ENCODE measurements around the gene ATG4D. TPM values are rescaled to one million over a fixed set of nuclear protein-coding genes. Genes with fewer than 3 reads are reported as not detected.
A peak's percentile ranks its signal among the peaks of the same experiment; 100 is the strongest.

The ATG4D gene
- total and polyA plus RNA-seq, 5 donors: 45.1 to 54.0 (median 48.4) TPM

DNA sequence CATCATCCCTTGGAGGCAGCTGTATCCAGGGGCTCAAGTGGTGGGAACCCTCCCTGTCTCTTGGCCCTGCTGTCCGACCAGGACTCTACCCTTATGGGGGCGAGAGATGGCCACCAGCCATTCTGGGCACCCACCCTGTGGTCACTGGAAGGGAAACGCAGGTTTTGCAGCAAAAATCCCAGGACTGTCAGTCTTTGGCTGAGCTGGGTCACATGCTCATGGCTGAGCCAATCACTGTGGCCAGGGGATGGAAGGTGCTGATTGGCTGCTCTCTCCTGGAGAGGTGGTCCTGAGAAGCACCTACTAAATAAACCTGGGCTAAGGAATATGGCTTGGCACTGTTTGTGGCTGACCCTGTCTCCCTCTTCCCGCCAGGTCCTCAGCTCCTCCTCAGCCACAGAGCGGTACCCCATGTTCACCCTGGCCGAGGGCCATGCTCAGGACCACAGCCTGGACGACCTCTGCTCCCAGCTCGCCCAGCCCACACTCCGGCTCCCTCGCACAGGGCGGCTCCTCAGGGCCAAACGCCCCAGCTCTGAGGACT, 8.9 kb downstream of the ATG4D start:
- intact Hi-C loops (cut with DNase I): no loop called here
- Histone ChIP-seq H3K27me3 (ENCODE audit: control insufficient read depth, insufficient read depth) (no peaks in the 10 kb centered on the region), H3K4me1 (ENCODE audit: control insufficient read depth, insufficient read depth, low read length) (no peaks in the 10 kb centered on the region), H3K9me3 (ENCODE audit: control insufficient read depth, low read length) (no peaks in the 10 kb centered on the region), H3K4me3 (ENCODE audit: low read length) (no peak overlapping the region), H3K27ac (ENCODE audit: low read length) (no peak overlapping the region)
- WGBS: 80% methylated on average over 12 of the region's 12 CpGs
- ATAC-seq (peak; percentile 13 to 28), DNase-seq (no peak)

DNA sequence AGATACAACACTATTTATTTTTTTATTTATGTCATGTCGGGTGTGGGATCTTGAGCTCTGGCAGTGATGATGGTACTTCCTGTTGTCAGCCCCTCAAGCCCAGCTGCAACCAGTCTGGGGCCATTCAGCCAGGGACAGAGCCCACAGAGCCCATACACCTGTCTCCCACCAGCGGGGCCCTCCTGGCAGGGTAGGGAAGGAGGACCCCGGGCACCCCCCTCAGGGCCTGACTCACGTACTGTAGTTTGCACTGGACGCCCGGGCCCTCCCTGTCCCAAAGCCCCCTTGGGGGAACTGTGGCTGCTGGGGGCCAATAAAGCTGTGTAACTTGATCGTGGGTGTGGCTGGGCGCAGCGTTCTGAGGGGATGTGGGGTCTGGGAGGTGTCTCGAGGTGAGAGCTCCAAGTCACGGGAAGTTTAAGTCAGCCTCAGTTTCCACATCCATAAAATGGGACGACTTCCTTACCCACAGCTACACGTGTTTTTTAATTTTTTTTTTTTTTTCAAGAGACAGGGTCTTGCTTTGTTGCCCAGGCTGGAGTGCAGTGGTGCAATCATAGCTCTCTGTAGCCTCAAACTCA, 9.5 kb downstream of the ATG4D start:
- Histone ChIP-seq H3K4me3 (ENCODE audit: low read length) (no peak overlapping the region), H3K27me3 (ENCODE audit: control insufficient read depth, insufficient read depth) (no peaks in the 10 kb centered on the region), H3K27ac (ENCODE audit: low read length) (no peak overlapping the region), H3K9me3 (ENCODE audit: control insufficient read depth, low read length) (no peaks in the 10 kb centered on the region), H3K4me1 (ENCODE audit: control insufficient read depth, insufficient read depth, low read length) (no peaks in the 10 kb centered on the region)
- WGBS: 80% methylated on average over 13 of the region's 13 CpGs
- peak in 1 of 2 donors; percentile 22 for ATAC-seq
- intact Hi-C loops (cut with DNase I): no loop called here
- DNase-seq: peak in 1 of 3 donors; percentile 57

DNA sequence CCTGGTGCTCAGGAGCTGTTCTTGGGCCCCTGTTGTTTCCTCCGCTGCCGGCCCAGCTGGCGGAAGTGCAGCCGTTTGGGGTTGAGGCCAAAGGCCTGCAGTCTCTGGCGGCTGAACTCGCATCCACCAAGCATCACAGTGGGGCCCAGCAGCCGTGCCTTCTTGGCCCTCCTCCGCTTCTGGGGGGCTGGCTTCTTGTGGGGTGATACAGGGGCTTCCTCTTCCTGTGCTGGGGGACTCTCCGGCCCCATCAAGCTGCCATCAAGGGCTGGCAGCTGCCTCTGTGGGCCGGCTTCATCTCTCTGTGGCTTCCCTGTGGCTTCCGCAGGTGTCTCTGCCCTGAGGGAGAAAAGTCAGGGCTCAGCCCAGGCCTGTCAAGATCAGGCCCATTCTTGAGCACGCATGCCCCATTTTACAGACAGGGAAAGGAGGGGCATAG, 10.3 kb downstream of the ATG4D start:
- Histone ChIP-seq H3K27me3 (ENCODE audit: control insufficient read depth, insufficient read depth) (no peaks in the 10 kb centered on the region), H3K27ac (ENCODE audit: low read length) (no peak overlapping the region), H3K4me3 (ENCODE audit: low read length) (no peak overlapping the region), H3K9me3 (ENCODE audit: control insufficient read depth, low read length) (no peaks in the 10 kb centered on the region), H3K4me1 (ENCODE audit: control insufficient read depth, insufficient read depth, low read length) (no peaks in the 10 kb centered on the region)
- WGBS: 61% methylated on average over 12 of the region's 12 CpGs
- ATAC-seq (no peak), DNase-seq (peak in 1 of 3 donors; percentile 65)
- intact Hi-C loops (cut with DNase I): no loop called here

DNA sequence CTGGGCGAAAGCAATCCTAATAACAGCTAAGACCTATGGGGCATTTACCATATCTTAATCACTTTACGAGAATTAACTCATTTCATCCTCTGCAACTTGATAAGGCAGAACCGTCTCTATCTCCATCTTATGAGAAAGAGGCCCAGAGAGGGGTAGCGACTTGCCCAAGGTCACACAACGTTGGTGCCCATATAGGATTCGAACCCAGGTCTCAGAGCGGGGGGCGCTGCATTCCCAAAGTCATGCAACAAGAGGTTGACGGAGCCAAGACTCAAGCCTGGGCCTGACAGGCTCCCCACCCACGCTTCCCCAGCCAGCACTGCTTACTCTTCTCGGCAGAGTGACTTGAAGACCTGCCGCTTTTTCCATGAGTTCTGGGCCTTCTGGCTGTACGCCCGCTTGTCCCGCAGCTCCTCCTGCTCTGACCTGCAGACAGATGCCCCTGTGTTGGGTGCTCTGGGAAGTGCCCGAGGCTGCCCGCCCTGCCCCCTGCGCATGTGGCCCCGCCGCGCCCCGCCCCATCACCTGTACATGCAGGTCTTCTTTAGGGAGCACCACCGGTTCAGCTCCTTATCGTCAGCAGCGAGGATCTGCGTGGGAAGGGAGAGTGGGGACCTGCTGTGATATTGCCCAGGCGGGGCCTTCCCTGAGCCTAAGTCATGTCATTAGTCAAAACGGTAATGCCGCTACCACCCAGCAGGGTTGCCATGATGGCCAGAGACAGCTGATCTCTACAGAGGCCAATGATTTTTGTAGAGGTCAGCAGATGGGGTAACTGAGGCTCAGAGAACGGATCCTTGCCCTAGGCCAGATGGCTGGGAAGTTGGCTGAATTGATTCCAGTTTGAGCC, 11.3 kb downstream of the ATG4D start:
- intact Hi-C loops (cut with DNase I): no loop called here
- Histone ChIP-seq H3K9me3 (ENCODE audit: control insufficient read depth, low read length) (no peaks in the 10 kb centered on the region), H3K4me1 (ENCODE audit: control insufficient read depth, insufficient read depth, low read length) (no peaks in the 10 kb centered on the region), H3K27ac (ENCODE audit: low read length) (no peak overlapping the region), H3K4me3 (ENCODE audit: low read length) (no peak overlapping the region), H3K27me3 (ENCODE audit: control insufficient read depth, insufficient read depth) (no peaks in the 10 kb centered on the region)
- WGBS: 86% methylated on average over 30 of the region's 30 CpGs
- ATAC-seq (no peak), DNase-seq (peak in 1 of 3 donors; percentile 42)

DNA sequence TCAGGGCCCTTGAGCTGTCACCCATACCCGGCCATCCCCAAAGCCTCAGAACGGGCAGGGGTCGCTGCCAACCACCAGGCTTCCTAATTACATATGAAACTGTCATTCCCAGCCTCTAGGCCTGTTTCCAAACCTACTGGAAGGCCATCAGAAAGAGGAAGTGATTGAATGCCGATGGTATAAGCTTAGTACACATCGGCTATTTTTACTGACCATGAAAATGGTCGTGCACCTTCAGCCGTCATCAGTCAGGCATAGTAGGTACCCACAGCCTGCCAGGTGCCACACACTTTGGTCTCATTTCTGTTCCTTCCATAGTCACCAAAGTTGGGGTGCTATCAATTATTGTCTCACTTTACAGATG, 11.9 kb downstream of the ATG4D start:
- intact Hi-C loops (cut with DNase I): no loop called here
- Histone ChIP-seq H3K4me3 (ENCODE audit: low read length) (no peak overlapping the region), H3K27ac (ENCODE audit: low read length) (no peak overlapping the region), H3K9me3 (ENCODE audit: control insufficient read depth, low read length) (no peaks in the 10 kb centered on the region), H3K27me3 (ENCODE audit: control insufficient read depth, insufficient read depth) (no peaks in the 10 kb centered on the region), H3K4me1 (ENCODE audit: control insufficient read depth, insufficient read depth, low read length) (no peaks in the 10 kb centered on the region)
- no peak for ATAC-seq
- DNase-seq: no peak
- 74% methylated on average over 7 of the region's 7 CpGs for WGBS

DNA sequence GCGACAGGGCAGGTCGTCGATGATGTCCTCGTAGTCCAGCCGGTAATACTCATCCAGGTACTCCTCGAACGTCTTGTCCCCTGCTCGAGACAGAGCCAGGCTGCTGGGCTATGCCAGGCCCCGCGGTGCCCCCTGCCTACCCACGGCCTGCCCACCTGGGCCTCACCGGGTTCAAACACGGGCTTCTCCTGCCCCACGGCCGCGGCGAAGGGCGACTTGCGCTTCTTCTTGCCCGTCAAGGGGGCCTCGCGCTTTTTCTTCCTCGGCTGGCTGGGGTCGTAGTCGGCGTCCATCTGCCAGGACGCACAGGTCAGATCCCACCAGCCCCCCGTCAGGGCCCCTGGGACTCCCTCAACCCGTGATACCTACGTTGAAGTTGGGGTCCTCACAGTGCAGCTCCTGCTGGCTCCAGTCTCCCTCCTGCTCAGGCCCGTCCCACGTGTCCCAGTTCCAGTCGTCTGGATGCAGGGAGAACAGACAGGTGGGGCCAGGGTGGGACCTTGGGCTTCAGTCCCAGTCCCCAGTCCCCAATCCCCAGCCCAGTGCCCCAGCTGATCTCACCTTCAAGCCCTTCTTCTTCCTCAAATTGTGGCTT, 14.0 kb downstream of the ATG4D start:
- H3K27me3 ChIP-seq (ENCODE audit: control insufficient read depth, insufficient read depth): no peaks in the 10 kb centered on the region
- H3K9me3 ChIP-seq (ENCODE audit: control insufficient read depth, low read length): no peaks in the 10 kb centered on the region
- no peak overlapping the region for H3K27ac ChIP-seq (ENCODE audit: low read length)
- no peak overlapping the region for H3K4me3 ChIP-seq (ENCODE audit: low read length)
- WGBS: 93% methylated on average over 33 of the region's 33 CpGs
- no peaks in the 10 kb centered on the region for H3K4me1 ChIP-seq (ENCODE audit: control insufficient read depth, insufficient read depth, low read length)
- ATAC-seq (peak in 1 of 2 donors; percentile 3), DNase-seq (peak in 1 of 3 donors; percentile 64)
- intact Hi-C loops (cut with DNase I): no loop called here

DNA sequence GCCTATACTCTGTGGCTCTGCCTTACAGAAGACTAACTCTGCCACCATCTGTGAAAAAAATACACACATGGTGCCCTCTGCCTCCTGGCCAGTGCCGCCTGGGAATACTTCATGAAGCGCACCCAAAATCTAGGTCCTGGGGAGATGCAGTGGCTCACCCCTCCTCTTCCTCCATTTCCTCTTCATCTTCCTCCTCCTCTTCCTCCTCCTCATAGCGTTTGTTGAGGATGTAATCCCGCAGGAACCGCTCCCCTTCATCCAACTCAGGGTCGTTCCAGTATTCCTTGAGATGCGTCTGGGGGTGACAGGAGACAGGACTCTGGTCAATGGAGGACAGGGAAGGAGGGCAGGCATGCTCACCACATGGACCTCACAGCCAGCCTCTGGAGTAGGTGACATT, 16.4 kb downstream of the ATG4D start:
- Histone ChIP-seq H3K4me1 (ENCODE audit: control insufficient read depth, insufficient read depth, low read length) (no peaks in the 10 kb centered on the region), H3K4me3 (ENCODE audit: low read length) (no peak overlapping the region), H3K27ac (ENCODE audit: low read length) (no peak overlapping the region), H3K27me3 (ENCODE audit: control insufficient read depth, insufficient read depth) (no peaks in the 10 kb centered on the region), H3K9me3 (ENCODE audit: control insufficient read depth, low read length) (no peaks in the 10 kb centered on the region)
- DNase-seq: no peak
- no peak for ATAC-seq
- 89% methylated on average over 7 of the region's 7 CpGs for WGBS
- intact Hi-C loops (cut with DNase I): loop anchor here in 1 of 4 donors (10.0 kb wide), 1 partner anchor 55 kb away; the partner anchor contains the start of gene KEAP1

DNA sequence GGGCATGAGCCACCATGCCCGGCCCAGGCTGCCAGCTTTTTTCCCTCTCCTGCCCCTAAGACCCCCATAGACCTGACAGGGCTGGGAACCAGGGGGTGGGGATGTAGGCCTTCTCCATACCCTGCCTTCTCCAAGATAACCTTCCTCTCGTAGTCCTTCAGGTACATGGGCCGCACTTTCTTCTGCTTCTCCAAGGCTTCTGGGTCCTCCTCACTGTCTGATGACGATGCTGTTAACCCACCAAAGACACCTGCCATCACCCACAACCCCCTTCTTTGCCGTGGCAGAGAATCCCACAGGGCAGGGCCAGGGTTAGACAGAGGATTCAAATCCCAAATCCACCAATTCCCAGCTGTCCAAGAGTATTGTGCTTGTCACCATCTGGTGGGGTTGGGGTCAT, 18.9 kb downstream of the ATG4D start:
- Histone ChIP-seq H3K4me3 (ENCODE audit: low read length) (no peak overlapping the region), H3K27ac (ENCODE audit: low read length) (no peak overlapping the region), H3K9me3 (ENCODE audit: control insufficient read depth, low read length) (no peaks in the 10 kb centered on the region), H3K4me1 (ENCODE audit: control insufficient read depth, insufficient read depth, low read length) (no peaks in the 10 kb centered on the region), H3K27me3 (ENCODE audit: control insufficient read depth, insufficient read depth) (no peaks in the 10 kb centered on the region)
- peak in 1 of 3 donors; percentile 3 for DNase-seq
- intact Hi-C loops (cut with DNase I): loop anchor here in 1 of 4 donors (10.0 kb wide), 1 partner anchor 58 kb away; the partner anchor contains the start of gene KEAP1
- ATAC-seq: no peak
- WGBS: 91% methylated on average over 5 of the region's 5 CpGs

DNA sequence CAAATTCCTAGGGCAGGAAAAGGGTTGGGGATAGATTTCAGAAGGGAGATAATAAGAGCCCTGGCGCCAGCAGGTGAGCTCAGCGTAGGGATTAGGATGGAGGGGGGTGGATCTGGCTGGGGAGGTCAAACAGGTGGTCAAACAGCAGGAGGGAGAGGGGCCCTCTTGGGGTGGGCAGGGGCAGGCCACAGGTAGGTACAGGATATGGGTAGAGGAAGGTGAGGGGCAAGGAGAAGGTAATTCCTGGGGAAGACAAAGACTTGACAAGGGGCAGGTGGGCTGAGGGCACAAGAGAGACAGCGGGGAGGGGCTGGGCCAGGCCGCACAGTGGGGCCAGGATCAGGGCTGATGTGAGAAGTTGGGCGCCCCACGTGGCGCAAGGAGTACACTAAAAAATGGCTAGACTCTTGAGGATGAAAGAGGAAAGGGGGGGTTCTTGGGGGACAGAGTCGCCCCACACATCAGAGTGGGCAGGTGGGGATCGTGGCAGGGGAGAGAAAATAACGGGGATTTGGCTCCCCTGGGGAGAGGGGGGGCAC, 21.4 kb downstream of the ATG4D start:
- Histone ChIP-seq H3K27me3 (ENCODE audit: control insufficient read depth, insufficient read depth) (no peaks in the 10 kb centered on the region), H3K4me3 (ENCODE audit: low read length) (peak overlapping the region; percentile 51), H3K9me3 (ENCODE audit: control insufficient read depth, low read length) (no peaks in the 10 kb centered on the region), H3K27ac (ENCODE audit: low read length) (peak overlapping the region; percentile 54), H3K4me1 (ENCODE audit: control insufficient read depth, insufficient read depth, low read length) (no peaks in the 10 kb centered on the region)
- ATAC-seq (peak in 1 of 2 donors; percentile 14), DNase-seq (peak in 2 of 3 donors; percentile 51 to 77)
- intact Hi-C loops (cut with DNase I): loop anchor here in 1 of 4 donors (10.0 kb wide), 1 partner anchor 60 kb away; the partner anchor contains the start of gene KEAP1
- 27% methylated on average over 10 of the region's 10 CpGs for WGBS

DNA sequence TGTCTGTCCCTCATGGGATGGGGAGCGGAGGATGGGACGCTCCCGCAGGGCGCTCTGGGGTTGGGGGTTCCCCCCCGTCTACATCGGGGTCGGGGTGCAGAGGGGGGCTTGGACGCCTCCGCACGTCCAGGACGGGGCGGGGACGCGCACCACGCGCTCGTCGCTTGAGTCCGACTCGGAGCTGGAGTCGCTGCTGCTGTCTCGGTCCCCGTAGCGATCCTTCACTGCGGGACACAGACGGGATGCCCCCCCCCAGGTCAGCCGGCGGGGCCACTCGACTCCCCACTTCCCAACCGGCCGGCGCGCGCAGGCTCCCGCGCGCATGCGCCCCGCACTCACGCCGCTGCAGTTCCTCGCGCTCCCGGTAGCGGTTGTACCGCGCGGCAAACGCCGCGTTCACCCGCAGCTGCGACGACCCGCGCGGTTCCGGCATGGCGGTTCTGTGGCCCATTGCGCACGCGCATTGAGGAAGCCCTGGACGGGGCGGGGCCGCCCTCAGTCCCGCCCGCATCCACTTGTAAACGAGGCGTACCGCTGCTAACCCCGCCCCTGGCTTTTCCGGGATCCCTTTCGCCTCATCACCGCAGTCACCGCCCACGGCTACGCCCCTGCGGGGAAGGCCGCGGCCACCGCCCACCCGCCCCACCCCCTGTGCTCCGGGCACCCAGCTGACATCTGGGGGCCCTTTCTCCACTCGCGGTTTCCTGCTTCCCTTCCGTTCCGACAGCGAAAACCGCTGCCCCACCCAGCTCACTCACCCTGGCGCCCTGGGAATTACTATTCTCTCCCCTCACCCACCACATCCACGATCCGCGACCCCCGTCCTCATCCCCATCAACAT, 22.1 kb downstream of the ATG4D start, which contains the start of gene KRI1:
Gene KRI1 (minus strand): TSS at position 444 of the 841 bp plus-strand sequence. CDS start 11 bp downstream, at position 433.
- Histone ChIP-seq H3K4me1 (ENCODE audit: control insufficient read depth, insufficient read depth, low read length) (no peaks in the 10 kb centered on the region), H3K27me3 (ENCODE audit: control insufficient read depth, insufficient read depth) (no peaks in the 10 kb centered on the region), H3K27ac (ENCODE audit: low read length) (peak within 1 kb of the TSS; percentile 72), H3K4me3 (ENCODE audit: low read length) (peak within 1 kb of the TSS; percentile 51), H3K9me3 (ENCODE audit: control insufficient read depth, low read length) (no peaks in the 10 kb centered on the region)
- intact Hi-C loops (cut with DNase I): loop anchor here in 1 of 4 donors (10.0 kb wide), 1 partner anchor 61 kb away; the partner anchor contains the start of gene KEAP1
- DNase-seq: peak; percentile 99 to 100 (median 100)
- WGBS: under 1% methylated on average over 94 of the region's 94 CpGs
- peak; percentile 89 for ATAC-seq

All from right cardiac atrium (tissue), 5 donors.